ENCODE data around the gene NSFL1C.

DNA sequence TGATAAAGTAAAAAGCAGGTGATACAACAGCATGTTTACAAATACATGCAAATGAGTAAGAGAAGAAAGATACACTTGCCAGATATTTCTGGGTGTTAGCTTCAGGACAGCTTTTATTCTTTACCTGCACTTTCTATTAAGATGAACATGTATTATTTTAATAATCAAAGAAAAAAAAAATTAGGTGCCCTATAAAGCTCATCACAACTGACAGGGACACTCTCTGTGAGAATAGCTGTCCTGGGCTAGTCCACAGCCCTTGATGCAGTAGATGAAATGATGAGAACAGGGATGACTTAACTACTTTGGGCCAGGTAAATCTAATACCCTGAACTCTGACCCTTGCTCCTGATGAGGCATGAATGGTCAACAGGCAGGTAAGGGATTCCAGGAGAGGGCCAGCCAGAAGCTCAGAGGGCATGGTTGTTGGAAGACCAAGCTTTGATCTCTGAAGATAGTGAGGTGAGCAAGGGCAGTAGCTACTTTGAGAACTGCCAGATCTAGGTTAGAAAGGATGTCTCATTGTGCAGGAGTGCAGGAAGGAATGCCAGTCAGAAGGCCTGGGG lies 15.6 kb downstream of the NSFL1C start:
- TF ChIP-seq CTCF (IDR thresholded peaks at IDR 0.05) (no peak), POLR2A (IDR thresholded peaks at IDR 0.05; ENCODE audit: low read depth) (no peak), POLR2AphosphoS5 (IDR thresholded peaks at IDR 0.05) (no peak), EP300 (IDR thresholded peaks at IDR 0.05) (no peak)
